Stimulated activated CD8-positive, alpha-beta memory T cell treated with anti-CD3 and anti-CD28 coated beads, Interleukin-4, amount 100 ng/mL, for 1 hour (primary cell): ENCODE measurements around the gene USP14.

Source experiments
- DNase-seq, 2 donors: peaks; one replicate each; pipeline ENCODE4 v3.0.0-alpha.2; 2020; ENCODE audit warnings: low read depth in 2 of 2, low spot score in 1 of 2

Gene USP14

DNA sequence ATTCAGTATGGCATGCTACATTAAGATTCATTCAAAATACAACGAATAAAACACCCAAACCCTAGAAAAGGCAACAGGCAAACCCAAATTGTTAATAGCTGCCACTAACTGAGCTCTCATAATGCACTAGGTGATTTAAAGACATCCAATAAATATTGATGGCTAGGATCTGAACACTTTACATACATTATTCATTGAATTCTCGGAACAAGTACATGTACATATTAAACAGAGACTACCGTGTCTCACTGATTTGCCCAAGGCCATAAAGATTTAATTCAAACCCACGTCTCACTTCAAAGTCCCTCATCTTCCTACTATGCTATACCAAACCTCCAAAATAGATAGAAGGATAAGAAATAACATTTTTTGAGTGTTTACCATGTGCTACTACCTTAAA is 67.4 kb downstream of the USP14 start:
- no peak for DNase-seq

GRCh38 chr18:227374-227773 is 69.0 kb downstream of the USP14 start:
- DNase-seq: no peak

- DNase-seq: no peak
Measured at GRCh38 chr18:227902-228301, 69.5 kb downstream of the USP14 start.

DNA sequence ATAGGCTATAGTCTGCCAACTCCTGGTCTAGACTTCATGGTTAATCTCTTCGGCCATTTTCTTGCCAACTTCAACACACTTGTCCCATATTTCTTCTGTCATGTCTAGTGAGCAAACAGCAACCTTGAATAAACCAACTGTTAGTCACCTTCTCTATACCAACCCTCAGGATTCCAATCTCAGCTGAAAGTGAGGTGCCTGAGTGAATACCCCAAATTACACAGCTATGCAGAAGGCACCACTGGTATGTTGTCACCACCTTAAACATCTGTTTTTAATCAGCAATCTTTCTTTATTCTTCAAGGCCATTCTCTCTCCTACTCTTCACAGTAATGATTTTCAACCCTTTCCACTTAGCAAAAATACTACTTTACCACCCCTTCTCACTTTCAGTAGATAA is 70.2 kb downstream of the USP14 start:
- no peak for DNase-seq

DNA sequence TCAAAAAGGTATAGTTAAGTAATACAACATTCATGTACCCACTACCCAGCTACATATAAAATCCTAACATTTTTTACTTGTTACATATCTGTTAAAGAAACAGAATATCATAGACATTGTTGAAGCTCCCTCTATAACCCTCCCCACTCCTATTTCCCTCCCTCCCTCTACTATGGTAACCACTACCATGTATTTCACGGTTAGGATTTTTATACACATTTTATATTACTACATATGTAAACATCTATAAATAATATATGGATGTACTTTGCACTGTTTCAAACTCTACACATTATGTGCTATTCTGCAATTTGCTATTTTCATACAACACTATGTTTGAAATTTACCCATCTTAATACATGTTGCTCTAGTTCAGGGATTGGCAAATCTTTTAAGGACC is 73.2 kb downstream of the USP14 start:
- DNase-seq: no peak

GRCh38 chr18:240175-240574 is 81.8 kb downstream of the USP14 start:
- no peak for DNase-seq

GRCh38 chr18:245282-245847 is 87.0 kb downstream of the USP14 start:
- DNase-seq: no peak

DNA sequence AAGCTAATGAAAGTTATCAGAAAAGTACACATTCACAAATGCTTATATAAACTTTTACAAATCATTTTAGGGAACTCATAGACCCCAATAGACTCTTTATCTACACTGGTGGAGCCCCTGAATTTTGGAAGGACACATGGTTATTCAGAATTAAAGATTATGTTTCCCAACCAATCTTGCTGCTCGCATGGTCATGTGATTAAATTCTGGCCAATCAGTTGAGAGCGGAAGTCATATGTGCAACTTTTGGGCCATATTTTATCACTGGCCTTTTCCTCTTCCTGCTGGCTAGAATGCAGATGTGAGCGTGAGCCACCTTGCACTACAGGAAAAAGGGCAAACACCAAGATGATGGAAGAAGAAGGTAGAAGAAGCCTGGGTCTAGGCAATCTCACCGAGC is 89.7 kb downstream of the USP14 start:
- DNase-seq: no peak

DNA sequence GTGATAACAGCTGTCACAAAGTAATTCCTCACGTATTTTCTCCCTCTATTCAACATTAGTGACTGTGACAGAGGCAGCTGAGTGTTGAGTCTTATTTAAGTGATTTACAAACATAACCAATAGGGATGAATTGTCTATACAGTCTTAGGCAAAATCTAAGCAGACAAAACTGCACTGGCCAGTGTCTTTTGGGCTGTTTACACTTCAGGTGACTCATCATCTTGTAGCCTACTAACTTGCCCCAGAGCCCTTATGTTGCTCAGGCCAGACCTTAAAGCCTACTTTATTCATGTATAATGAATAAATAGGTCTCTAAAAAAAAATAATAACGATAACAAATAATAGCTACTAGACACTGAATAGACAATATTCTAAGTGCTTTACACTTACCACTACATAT is 92.3 kb downstream of the USP14 start:
- no peak for DNase-seq

- DNase-seq: no peak
Measured at GRCh38 chr18:251572-251971, 93.2 kb downstream of the USP14 start.

DNA sequence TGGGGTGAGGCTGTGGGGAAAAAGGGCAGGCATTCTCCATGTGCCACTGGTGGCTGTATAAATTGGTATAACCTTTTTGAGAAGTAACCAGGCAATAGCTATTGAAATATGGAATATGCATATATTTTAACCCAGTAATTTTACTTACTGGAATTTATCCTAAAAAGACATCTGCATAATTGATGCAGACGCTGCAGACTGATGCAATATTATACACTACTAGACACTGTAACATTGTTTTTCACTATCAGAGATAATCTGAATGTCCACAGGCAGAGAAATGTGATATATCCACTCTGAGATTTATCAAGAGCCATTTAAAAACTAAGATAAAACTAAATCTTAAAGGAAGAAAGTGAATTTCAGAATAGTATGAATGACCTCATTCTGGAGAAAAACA is 94.8 kb downstream of the USP14 start:
- no peak for DNase-seq

- no peak for DNase-seq
Measured at GRCh38 chr18:255171-255570, 96.8 kb downstream of the USP14 start.

GRCh38 chr18:260547-260946 is 102.2 kb downstream of the USP14 start:
- no peak for DNase-seq

GRCh38 chr18:261398-262073 is 103.2 kb downstream of the USP14 start:
- DNase-seq: no peak
